NCI-H226 (cell line): ENCODE measurements around the gene EBF3.

Experiments used
- DNase-seq: peaks from one replicate; pipeline ENCODE4 v3.0.0-alpha.2; 2015

Gene EBF3

GRCh38 chr10:129887986-129888783 lies 75.9 kb downstream of the EBF3 start:
- DNase-seq: no peak

GRCh38 chr10:129887381-129887905 lies 76.6 kb downstream of the EBF3 start:
- no peak for DNase-seq

- DNase-seq: no peak
Observed at GRCh38 chr10:129886263-129886662, 77.8 kb downstream of the EBF3 start.

- DNase-seq: no peak
Observed at GRCh38 chr10:129885526-129885925, 78.5 kb downstream of the EBF3 start.

- DNase-seq: no peak
Observed at GRCh38 chr10:129884398-129885078, 79.5 kb downstream of the EBF3 start.

- DNase-seq: no peak
Observed at GRCh38 chr10:129883626-129884397, 80.3 kb downstream of the EBF3 start.

- DNase-seq: no peak
Observed at GRCh38 chr10:129883029-129883428, 81.0 kb downstream of the EBF3 start.

GRCh38 chr10:129882291-129883010 lies 81.6 kb downstream of the EBF3 start:
- DNase-seq: no peak

GRCh38 chr10:129881641-129882040 lies 82.4 kb downstream of the EBF3 start:
- no peak for DNase-seq

GRCh38 chr10:129880191-129880870 lies 83.7 kb downstream of the EBF3 start:
- no peak for DNase-seq

GRCh38 chr10:129879655-129880054 lies 84.4 kb downstream of the EBF3 start:
- no peak for DNase-seq

GRCh38 chr10:129878835-129879234 lies 85.2 kb downstream of the EBF3 start:
- DNase-seq: no peak

- no peak for DNase-seq
Observed at GRCh38 chr10:129877773-129878371, 86.2 kb downstream of the EBF3 start.

GRCh38 chr10:129876838-129877237 lies 87.2 kb downstream of the EBF3 start:
- DNase-seq: no peak

GRCh38 chr10:129875993-129876726 lies 87.9 kb downstream of the EBF3 start:
- DNase-seq: no peak

GRCh38 chr10:129873351-129873750 lies 90.7 kb downstream of the EBF3 start:
- no peak for DNase-seq

GRCh38 chr10:129871966-129872365 lies 92.1 kb downstream of the EBF3 start:
- no peak for DNase-seq

GRCh38 chr10:129870961-129871621 lies 93.0 kb downstream of the EBF3 start:
- DNase-seq: no peak

GRCh38 chr10:129870474-129870757 lies 93.7 kb downstream of the EBF3 start:
- no peak for DNase-seq
